Measurements from ENCODE around the gene SHISAL2A. TPM values are rescaled to one million over a fixed set of nuclear protein-coding genes. Genes with fewer than 3 reads are reported as not detected.

Gene SHISAL2A
- total RNA-seq, 4 donors from 2014 or later = not detected

DNA sequence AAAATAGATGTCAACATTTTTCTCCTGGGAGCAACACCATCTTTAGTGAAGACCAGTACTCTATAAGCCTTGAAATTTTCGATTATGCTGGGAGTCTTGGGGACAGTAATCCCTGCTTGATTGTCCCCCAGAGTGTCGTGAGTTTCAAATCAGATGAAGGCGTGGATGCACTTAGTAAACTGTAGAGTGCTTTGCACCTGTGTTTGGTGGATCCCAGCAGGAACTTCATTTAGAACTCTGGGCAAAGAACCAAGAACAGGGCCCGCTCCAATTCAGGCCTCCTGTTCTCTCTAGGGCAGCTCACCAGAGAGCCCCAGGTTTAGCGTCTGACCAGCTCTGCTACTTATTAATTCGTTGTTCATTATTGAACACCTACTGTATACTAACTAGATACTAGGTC is 29.3 kb upstream of the SHISAL2A start:
- DNase-seq (ENCODE audit: low spot score in 2 of 2) = no peak
- TF ChIP-seq EP300 (IDR thresholded peaks at IDR 0.05) (no peak), POLR2AphosphoS5 (IDR thresholded peaks at IDR 0.05) (no peak), POLR2A (IDR thresholded peaks at IDR 0.05) (no peak)
- TF ChIP-seq, protein P1, sequence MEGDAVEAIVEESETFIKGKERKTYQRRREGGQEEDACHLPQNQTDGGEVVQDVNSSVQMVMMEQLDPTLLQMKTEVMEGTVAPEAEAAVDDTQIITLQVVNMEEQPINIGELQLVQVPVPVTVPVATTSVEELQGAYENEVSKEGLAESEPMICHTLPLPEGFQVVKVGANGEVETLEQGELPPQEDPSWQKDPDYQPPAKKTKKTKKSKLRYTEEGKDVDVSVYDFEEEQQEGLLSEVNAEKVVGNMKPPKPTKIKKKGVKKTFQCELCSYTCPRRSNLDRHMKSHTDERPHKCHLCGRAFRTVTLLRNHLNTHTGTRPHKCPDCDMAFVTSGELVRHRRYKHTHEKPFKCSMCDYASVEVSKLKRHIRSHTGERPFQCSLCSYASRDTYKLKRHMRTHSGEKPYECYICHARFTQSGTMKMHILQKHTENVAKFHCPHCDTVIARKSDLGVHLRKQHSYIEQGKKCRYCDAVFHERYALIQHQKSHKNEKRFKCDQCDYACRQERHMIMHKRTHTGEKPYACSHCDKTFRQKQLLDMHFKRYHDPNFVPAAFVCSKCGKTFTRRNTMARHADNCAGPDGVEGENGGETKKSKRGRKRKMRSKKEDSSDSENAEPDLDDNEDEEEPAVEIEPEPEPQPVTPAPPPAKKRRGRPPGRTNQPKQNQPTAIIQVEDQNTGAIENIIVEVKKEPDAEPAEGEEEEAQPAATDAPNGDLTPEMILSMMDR (IDR thresholded peaks at IDR 0.05) = no peak
- no peak overlapping the region for H3K4me3 ChIP-seq
- peaks cover 20% of the 10 kb centered on the region for H3K4me1 ChIP-seq
- no peak overlapping the region for H3K27ac ChIP-seq
- H3K27me3 ChIP-seq = no peaks in the 10 kb centered on the region
- peaks cover 17% of the 10 kb centered on the region for H3K36me3 ChIP-seq
- 83% methylated on average over 6 of the region's 6 CpGs for WGBS
- H3K9me3 ChIP-seq = no peaks in the 10 kb centered on the region

DNA sequence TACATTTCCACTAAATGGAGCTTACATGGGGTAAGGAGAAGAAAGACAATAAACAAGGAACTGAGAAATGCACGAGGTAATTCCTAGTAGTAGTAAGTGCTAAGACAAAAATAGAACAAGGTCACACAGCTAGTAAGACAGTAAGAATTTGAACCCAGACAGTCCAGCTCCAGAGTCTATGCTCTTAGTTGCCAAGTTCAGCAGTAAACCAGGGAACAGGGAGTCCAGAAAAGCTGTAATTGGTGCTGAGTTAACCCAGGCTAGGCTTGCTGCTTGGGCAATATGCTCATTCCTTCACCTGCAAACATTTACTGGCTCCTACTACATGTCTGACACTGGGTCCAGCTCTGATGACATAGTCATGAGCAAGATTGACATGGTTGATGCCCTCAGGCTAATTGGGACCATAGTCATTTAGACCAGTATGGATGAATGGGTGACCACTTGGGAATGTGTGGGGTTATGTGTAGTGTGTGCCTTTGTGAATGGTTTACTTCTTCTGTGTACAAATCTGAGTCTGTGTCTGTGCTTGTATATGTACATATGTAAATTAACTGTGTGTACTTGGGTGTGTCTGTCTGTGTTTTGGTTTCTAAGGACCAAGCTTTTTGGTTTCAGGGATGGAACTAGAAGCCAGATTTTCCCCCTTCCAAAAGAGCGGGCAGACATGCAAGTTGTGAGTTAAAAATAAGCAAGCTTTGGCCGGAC is 28.8 kb upstream of the SHISAL2A start:
- DNase-seq (ENCODE audit: low spot score in 2 of 2) = no peak
- Histone ChIP-seq H3K27me3 (no peaks in the 10 kb centered on the region), H3K27ac (no peak overlapping the region), H3K4me1 (peaks cover 20% of the 10 kb centered on the region), H3K9me3 (no peaks in the 10 kb centered on the region), H3K4me3 (no peak overlapping the region), H3K36me3 (peaks cover 21% of the 10 kb centered on the region)
- TF ChIP-seq EP300 (IDR thresholded peaks at IDR 0.05) (no peak), POLR2AphosphoS5 (IDR thresholded peaks at IDR 0.05) (no peak), POLR2A (IDR thresholded peaks at IDR 0.05) (no peak)
- TF ChIP-seq, protein P1 (IDR thresholded peaks at IDR 0.05) = no peak
- WGBS = 39% methylated on average over 3 of the region's 3 CpGs

DNA sequence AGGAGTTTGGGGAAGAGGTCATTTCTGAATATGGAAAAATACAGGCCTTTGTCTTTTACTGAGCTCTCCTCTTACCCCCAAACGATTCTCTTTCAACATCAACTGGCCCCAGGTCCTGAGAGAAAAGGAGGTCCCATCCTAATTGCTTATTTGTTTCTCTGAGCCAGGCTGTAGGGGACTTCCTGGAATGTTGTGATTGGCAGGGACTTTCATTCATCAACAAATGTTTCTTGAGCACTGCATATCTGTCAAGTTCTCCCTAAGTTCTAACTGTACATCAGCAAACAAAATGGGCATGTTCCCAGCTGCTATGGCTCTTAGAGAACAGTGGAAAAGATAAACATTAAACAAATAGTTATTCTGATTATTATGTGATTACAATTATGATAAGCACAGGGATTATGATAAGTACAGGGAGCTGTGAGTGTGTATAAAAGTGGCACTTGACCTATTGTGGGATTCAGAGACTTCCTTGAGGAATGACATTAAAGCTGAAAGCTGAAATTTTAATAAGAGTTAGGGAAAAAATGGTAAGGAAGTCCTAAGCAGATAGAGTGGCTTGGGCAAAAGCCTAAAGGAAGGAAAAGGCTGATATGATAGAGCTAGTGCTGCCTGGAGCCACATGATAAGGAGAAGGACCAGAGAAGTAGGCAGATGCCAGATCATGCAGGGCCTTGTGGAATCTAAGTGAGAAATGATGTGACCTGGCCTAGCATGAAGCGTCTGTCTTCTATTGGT is 19.2 kb upstream of the SHISAL2A start:
- Histone ChIP-seq H3K4me3 (no peak overlapping the region), H3K9me3 (no peaks in the 10 kb centered on the region), H3K27me3 (no peaks in the 10 kb centered on the region), H3K36me3 (peaks cover 2% of the 10 kb centered on the region), H3K27ac (no peak overlapping the region), H3K4me1 (no peaks in the 10 kb centered on the region)
- no peak for TF ChIP-seq POLR2AphosphoS5 (IDR thresholded peaks at IDR 0.05)
- WGBS = 49% methylated on average over 2 of the region's 2 CpGs
- no peak for DNase-seq (ENCODE audit: low spot score in 2 of 2)

DNA sequence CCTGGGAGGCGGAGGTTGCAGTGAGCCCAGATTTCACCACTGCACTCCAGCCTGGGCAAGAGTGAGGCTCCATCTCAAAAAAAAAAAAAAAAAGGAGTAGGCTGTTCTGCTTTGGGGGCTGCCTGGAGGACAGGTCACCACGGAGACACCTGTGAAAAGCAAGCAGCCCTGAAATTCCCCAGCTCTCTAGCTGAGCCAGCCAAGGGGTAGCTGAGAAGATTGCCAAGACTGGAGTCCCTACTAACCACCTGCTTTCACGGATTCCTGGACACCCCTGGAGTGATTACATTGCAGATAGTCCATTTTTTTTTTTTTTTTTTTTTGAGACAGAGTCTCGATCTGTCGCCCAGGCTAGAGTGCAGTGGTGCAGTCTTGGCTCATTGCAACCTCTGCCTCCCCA is 18.3 kb upstream of the SHISAL2A start:
- WGBS = 87% methylated on average over 5 of the region's 5 CpGs
- Histone ChIP-seq H3K9me3 (no peaks in the 10 kb centered on the region), H3K4me1 (no peaks in the 10 kb centered on the region), H3K27me3 (no peaks in the 10 kb centered on the region), H3K27ac (no peak overlapping the region), H3K36me3 (no peaks in the 10 kb centered on the region), H3K4me3 (no peak overlapping the region)
- TF ChIP-seq POLR2AphosphoS5 (IDR thresholded peaks at IDR 0.05) = no peak
- TF ChIP-seq, protein P1 (IDR thresholded peaks at IDR 0.05) = no peak
- no peak for TF ChIP-seq POLR2A (IDR thresholded peaks at IDR 0.05)
- no peak for TF ChIP-seq EP300 (IDR thresholded peaks at IDR 0.05)
- no peak for DNase-seq (ENCODE audit: low spot score in 2 of 2)

DNA sequence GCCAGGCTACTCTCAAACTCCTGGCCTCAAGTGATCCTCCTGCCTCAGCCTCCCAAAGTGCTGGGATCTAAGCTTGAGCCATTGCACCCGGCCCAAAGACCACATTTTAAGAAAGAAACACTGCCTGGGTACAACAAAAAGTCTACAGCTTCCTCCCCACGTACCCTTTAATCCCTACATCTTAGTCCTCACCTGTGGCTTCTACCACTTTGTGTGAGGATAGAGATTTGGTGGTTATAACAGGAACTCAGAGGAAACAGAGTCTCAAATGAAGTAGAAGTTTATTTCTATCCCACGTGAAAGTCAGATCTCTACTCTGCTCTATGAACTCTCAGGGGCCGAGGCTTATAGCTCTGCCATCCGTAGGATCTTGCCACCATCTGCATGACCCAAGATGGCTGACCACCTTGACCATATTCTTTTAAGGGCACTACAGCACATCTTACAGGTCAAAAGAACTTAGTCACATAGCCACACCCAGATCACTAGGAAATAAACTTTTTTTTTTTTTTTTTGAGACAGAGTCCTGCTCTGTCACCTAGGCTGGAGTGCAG is 17.4 kb upstream of the SHISAL2A start:
- Histone ChIP-seq H3K27me3 (no peaks in the 10 kb centered on the region), H3K9me3 (no peaks in the 10 kb centered on the region), H3K27ac (no peak overlapping the region), H3K4me3 (no peak overlapping the region), H3K4me1 (no peaks in the 10 kb centered on the region), H3K36me3 (no peaks in the 10 kb centered on the region)
- WGBS = 94% methylated on average over 5 of the region's 5 CpGs
- DNase-seq (ENCODE audit: low spot score in 2 of 2) = no peak
- TF ChIP-seq EP300 (IDR thresholded peaks at IDR 0.05) (no peak), POLR2AphosphoS5 (IDR thresholded peaks at IDR 0.05) (no peak), POLR2A (IDR thresholded peaks at IDR 0.05) (no peak)
- TF ChIP-seq, protein P1 (IDR thresholded peaks at IDR 0.05) = no peak

Measured in suprapubic skin (tissue), 4 donors.